ENCODE data around the gene PTDSS2. TPM values are rescaled to one million over a fixed set of nuclear protein-coding genes. Genes with fewer than 3 reads are reported as not detected.
A peak's percentile ranks its signal among the peaks of the same experiment; 100 is the strongest.

The PTDSS2 gene
- total and polyA plus RNA-seq, 10 donors, result 11.0 to 40.7 (median 25.7) TPM

DNA sequence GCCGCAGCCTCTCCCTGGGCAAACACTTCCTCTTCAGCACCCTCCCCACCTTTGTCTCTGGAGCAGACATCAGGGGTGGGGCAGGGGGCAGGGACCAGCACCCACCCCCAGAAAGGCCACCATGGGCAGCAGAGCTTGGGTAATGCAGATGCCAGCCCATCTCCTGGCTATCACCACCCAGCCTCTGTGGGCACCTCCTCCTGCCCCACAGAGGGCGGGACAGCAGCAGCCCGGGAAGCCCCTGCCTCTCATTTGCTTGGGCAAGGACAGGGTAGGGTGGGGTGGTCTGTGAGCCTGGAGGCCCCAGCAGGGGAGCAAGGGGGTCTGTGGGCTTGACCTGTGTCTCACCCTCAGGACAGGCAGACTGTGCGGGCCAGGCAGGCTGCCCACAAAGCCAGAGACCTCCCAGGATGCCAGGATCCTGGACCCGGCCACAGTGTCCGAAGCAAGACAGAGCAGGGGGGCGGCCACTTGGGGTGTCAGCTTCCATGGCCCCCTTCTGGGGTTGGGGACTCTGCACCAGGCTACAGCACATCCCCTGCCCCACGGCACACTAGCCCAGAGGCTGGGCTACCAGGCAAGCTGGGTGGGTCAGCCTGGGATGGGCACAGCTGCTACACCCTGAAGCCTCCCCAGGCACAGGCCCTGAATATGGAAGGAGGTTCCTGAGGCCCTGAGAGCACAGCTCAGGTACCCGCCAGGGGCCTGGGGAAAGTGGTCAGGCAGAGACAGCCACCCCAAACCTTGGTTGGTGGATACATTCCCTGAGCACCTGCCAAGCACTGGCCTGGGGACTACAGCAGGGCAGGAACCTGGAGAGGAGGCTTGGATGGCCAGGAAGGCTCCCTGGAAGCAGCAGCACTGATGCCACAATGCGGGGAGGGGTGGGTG, 52.5 kb downstream of the PTDSS2 start:
- H3K4me1 ChIP-seq, result peaks cover 21 to 58% (median 47%) of the 10 kb centered on the region in 6 donors
- intact Hi-C loops (cut with DNase I; ENCODE audit: low total_unique reads), result no loop called here
- peak overlapping the region in 6 of 8 donors; percentile 79 to 100 (median 85) for H3K27ac ChIP-seq
- H3K4me3 ChIP-seq, result peak overlapping the region in 2 of 8 donors; percentile 46 to 79
- TF ChIP-seq POLR2A (IDR thresholded peaks at IDR 0.05) (no peak), CTCF (IDR thresholded peaks at IDR 0.05 in 8 of 11, conservative IDR thresholded peaks at IDR 0.05 in 3 of 11) (no peak), POLR2AphosphoS5 (IDR thresholded peaks at IDR 0.05) (no peak)
- no peaks in the 10 kb centered on the region for H3K9me3 ChIP-seq
- no peak for DNase-seq
- no peaks in the 10 kb centered on the region for H3K27me3 ChIP-seq (replicated peaks in 1 of 7)
- peaks cover 11 to 48% (median 44%) of the 10 kb centered on the region in 6 donors for H3K36me3 ChIP-seq
- WGBS, 5 donors, result 53 to 94% (median 68%) methylated on average over 6 to 10 of the region's 10 CpGs

DNA sequence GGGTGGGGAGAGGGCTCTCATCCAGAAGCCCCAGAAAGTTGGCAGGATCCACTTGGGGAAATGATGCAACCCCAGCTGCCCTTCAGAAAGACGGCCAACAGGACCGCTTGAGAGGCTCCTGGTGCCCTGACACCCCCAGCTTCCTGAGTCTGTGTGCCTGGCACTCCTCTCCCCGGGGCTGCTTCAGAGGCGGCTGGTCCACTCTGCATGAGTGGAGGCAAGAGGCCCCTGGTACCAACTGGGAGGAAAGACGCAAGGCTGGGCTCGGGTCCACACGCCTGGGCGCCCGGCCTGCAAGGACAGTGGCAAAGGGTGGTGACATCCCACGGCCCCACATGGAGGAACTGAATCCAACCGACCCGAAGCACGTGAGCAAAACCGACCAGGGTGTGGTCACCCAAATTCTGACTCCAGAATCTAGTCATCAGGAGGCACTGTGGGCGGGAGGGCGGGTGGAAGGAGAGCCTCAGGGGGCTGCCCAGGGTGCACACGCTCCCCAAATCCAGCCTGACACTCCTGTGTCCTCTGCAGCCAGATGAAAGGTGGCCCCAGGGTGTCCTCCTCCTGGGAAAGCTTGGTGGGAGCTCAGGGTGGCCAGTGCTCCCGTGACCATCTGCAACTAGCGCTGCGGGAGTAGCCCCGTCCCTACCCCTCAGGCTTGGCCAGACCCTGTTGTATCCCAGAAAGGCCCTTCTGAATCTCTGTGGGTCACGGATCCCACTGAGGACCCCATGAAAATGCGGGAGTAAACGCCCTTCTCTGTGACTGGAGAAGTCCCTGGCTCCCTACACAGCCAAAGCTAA, 53.3 kb downstream of the PTDSS2 start:
- Histone ChIP-seq H3K9me3 (no peaks in the 10 kb centered on the region), H3K4me1 (peaks cover 25 to 66% (median 55%) of the 10 kb centered on the region in 6 donors), H3K27ac (peak overlapping the region in 7 of 8 donors; percentile 44 to 100 (median 84)), H3K4me3 (peak overlapping the region; percentile 19 to 85 (median 45)), H3K27me3 (replicated peaks in 1 of 7) (no peaks in the 10 kb centered on the region), H3K36me3 (peaks cover 11 to 39% (median 36%) of the 10 kb centered on the region in 6 donors)
- TF ChIP-seq POLR2A (IDR thresholded peaks at IDR 0.05) (no peak), CTCF (IDR thresholded peaks at IDR 0.05 in 8 of 11, conservative IDR thresholded peaks at IDR 0.05 in 3 of 11) (no peak), POLR2AphosphoS5 (IDR thresholded peaks at IDR 0.05) (peak; percentile 27 to 71 (median 53))
- DNase-seq, result peak; percentile 86
- WGBS, 5 donors, result 29 to 64% (median 59%) methylated on average over 15 to 24 of the region's 24 CpGs
- intact Hi-C loops (cut with DNase I; ENCODE audit: low total_unique reads), result no loop called here

DNA sequence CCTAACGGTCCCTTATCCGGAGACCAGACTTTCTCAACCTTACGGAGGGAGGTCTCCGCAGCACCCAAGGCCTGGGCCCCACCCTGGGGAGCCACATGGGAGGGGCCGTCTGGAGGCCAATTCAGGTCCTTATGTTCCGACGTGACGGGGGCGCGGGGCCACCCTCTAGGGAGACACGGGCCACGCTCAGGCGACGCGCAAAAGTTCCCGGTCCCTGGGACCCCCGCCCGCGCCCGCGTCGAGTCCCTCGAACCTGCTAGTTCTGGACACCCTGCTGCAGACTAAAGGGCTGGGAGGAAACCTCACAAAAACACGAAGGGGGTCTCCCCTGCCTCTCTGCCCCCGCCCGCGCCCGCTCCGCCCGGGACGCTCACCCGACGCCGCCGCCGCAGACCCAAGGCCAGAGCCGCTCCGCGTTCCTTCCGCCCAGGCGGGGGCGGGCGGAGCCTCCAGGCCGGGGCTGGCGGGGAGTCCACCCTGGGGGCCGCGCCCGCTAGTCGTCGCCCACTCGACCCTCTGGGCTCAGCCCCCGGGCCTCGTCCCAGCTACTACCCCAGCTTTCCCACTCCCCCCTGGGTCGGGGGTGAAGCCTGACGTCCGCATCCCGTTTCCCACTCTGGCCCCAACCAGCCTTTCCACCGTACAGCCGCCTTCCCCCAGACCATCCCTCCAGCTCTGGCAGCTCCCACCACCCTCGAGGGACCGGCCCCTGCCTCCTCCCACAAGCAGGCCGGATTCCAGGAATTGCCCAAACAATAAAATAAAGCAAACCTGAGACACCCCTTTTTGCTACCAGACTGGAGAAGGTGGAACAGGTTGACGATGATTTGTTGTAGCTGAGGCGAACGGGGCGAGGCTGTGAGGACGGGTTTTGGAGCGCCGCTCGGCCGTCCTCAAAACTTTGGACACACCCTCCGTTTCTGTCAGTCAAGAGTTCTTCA, 54.2 kb downstream of the PTDSS2 start:
- Histone ChIP-seq H3K4me1 (peaks cover 25 to 69% (median 56%) of the 10 kb centered on the region in 6 donors), H3K9me3 (no peaks in the 10 kb centered on the region), H3K27ac (peak overlapping the region; percentile 44 to 100 (median 82)), H3K4me3 (peak overlapping the region; percentile 19 to 85 (median 45)), H3K27me3 (replicated peaks in 1 of 7) (no peaks in the 10 kb centered on the region), H3K36me3 (peaks cover 8 to 39% (median 27%) of the 10 kb centered on the region in 6 donors)
- whole genome bisulfite sequencing, 5 donors, result 8 to 41% (median 12%) methylated on average over 40 to 72 of the region's 72 CpGs
- intact Hi-C loops (cut with DNase I; ENCODE audit: low total_unique reads), result no loop called here
- TF ChIP-seq POLR2AphosphoS5 (IDR thresholded peaks at IDR 0.05) (peak; percentile 24 to 68 (median 65)), CTCF (IDR thresholded peaks at IDR 0.05 in 8 of 11, conservative IDR thresholded peaks at IDR 0.05 in 3 of 11) (no peak)
- DNase-seq, result peak; percentile 89
